DND-41 (cell line): ENCODE data around the gene GNB5.

Experiments
- CTCF ChIP-seq: IDR thresholded peaks from 2 replicates; pipeline ENCODE4 v1.5.1; 2012; ENCODE audit warnings: borderline replicate concordance, low read length, moderate library complexity, mild to moderate bottlenecking; ENCODE audit not compliant: poor library complexity, severe bottlenecking; ENCODE audit errors: extremely low read depth
- EZH2 ChIP-seq: IDR thresholded peaks from 3 replicates; pipeline ENCODE4 v1.6.1; 2012; ENCODE audit warnings: borderline replicate concordance, low read depth, mild to moderate bottlenecking, moderate library complexity, low read length, inconsistent platforms; ENCODE audit not compliant: severe bottlenecking

GRCh38 chr15:52199271-52199670 is 8.1 kb upstream of the GNB5 start:
- TF ChIP-seq EZH2: no peak
- no peak for TF ChIP-seq CTCF
